Endothelial cell of umbilical vein (primary cell): ENCODE measurements around the gene NEAT1. TPM values are rescaled to one million over a fixed set of nuclear protein-coding genes. Genes with fewer than 3 reads are reported as not detected.
A peak's percentile ranks its signal among the peaks of the same experiment; 100 is the strongest.

Experiments
- BruUV-seq: library from RNA; stranded (reverse); fragments of 400-500 nt; replicated peaks from 2 replicates; lab custom pipeline; 2021; lab: Mats Ljungman, UMichigan
- CTCF ChIA-PET: fragments of 300-600, 350-600 bp; sonication (Branson Sonifier 250); formaldehyde crosslinking; loops from one replicate; lab custom pipeline; 2021; ENCODE audit warnings: antibody characterized with exemption, inconsistent platforms; lab: Charles Lee
- POLR2A ChIA-PET: fragments of 300-600, 350-600 bp; sonication (Branson Sonifier 250); formaldehyde crosslinking; loops from one replicate; lab custom pipeline; 2021; ENCODE audit warnings: antibody characterized with exemption, inconsistent platforms; lab: Charles Lee
- DNase-seq: peaks from one replicate; pipeline ENCODE4 v3.0.0-alpha.2; 2011; ENCODE audit warnings: low read depth, low spot score
- FAIRE-seq: peaks from 2 replicates; lab custom pipeline; 2011; peaks lifted over from hg19 to GRCh38; lab: Jason Lieb, UNC
- H2AFZ ChIP-seq: 2 replicates; pipeline ENCODE4 v1.6.0; 2012; ENCODE audit warnings: low read depth, low read length, control low read depth, inconsistent platforms
- H3K27ac ChIP-seq: 2 replicates; pipeline ENCODE4 v1.5.1; 2011; ENCODE audit warnings: low read depth, mild to moderate bottlenecking, control low read depth, low read length, moderate library complexity; ENCODE audit not compliant: insufficient read depth
- H3K27me3 ChIP-seq, 2 experiments: 2 replicates each; pipeline versions ENCODE4 v1.6.0 to v1.6.1; 2011; ENCODE audit warnings: low read length in 2 of 2, mixed read lengths in 1 of 2; ENCODE audit not compliant: control insufficient read depth in 2 of 2, insufficient read depth in 2 of 2
- H3K36me3 ChIP-seq, 2 experiments: 2 replicates in 1 of 2; 3 replicates in 1 of 2; pipeline ENCODE4 v1.5.1; 2011; ENCODE audit warnings: low read length in 2 of 2, mild to moderate bottlenecking in 1 of 2, moderate library complexity in 1 of 2; ENCODE audit not compliant: control insufficient read depth in 2 of 2, insufficient read depth in 2 of 2; ENCODE audit errors: extremely low read depth in 1 of 2
- H3K4me1 ChIP-seq: 3 replicates; pipeline ENCODE4 v1.5.1; 2011; ENCODE audit warnings: mild to moderate bottlenecking, low read length; ENCODE audit not compliant: control insufficient read depth, insufficient read depth; ENCODE audit errors: extremely low read depth
- H3K4me2 ChIP-seq: 2 replicates; pipeline ENCODE4 v1.6.1; 2011; ENCODE audit warnings: low read length, control low read depth, mixed read lengths; ENCODE audit not compliant: insufficient read depth
- H3K4me3 ChIP-seq, 3 experiments: fragments of 200-600 bp in 1 of 3; sonication (generic), shearing (Covaris generic) in 1 of 3; replicated peaks in 1 of 3; 2 replicates each; pipeline ENCODE4 v1.5.1; 2011 to 2016; ENCODE audit warnings: control low read depth in 3 of 3, low read length in 3 of 3, mild to moderate bottlenecking in 2 of 3, inconsistent platforms in 1 of 3, low read depth in 1 of 3, moderate library complexity in 1 of 3; ENCODE audit not compliant: insufficient read depth in 1 of 3
- H3K79me2 ChIP-seq: 2 replicates; pipeline ENCODE4 v1.6.0; 2012; ENCODE audit warnings: low read length, inconsistent platforms; ENCODE audit not compliant: control insufficient read depth, insufficient read depth
- H3K9ac ChIP-seq: replicated peaks from 2 replicates; pipeline ENCODE3; 2011; ENCODE audit warnings: low read length, control low read depth; ENCODE audit not compliant: insufficient read depth; ENCODE audit errors: extremely low read depth
- H3K9me1 ChIP-seq: replicated peaks from 3 replicates; pipeline ENCODE4 v1.6.0; 2011; ENCODE audit warnings: mild to moderate bottlenecking, low read length; ENCODE audit not compliant: control insufficient read depth, insufficient read depth; ENCODE audit errors: extremely low read depth
- H3K9me3 ChIP-seq: replicated peaks from 2 replicates; pipeline ENCODE4 v1.5.1; 2012; ENCODE audit warnings: low read length, inconsistent platforms; ENCODE audit not compliant: control insufficient read depth, insufficient read depth
- H4K20me1 ChIP-seq: replicated peaks from 2 replicates; pipeline ENCODE3; 2011; ENCODE audit warnings: mild to moderate bottlenecking, low read length; ENCODE audit not compliant: control insufficient read depth, insufficient read depth; ENCODE audit errors: extremely low read depth
- EZH2 ChIP-seq: IDR thresholded peaks from 2 replicates; pipeline ENCODE4 v1.6.1; 2012; ENCODE audit warnings: borderline replicate concordance, low read depth, mild to moderate bottlenecking, moderate library complexity, low read length, inconsistent platforms; ENCODE audit not compliant: severe bottlenecking
- FOS ChIP-seq: IDR thresholded peaks from 2 replicates; pipeline ENCODE4 v1.6.1; 2011; ENCODE audit warnings: mild to moderate bottlenecking, low read length, moderate library complexity, borderline replicate concordance; ENCODE audit not compliant: insufficient read depth
- MYC ChIP-seq: IDR thresholded peaks from one replicate; pipeline ENCODE4 v1.6.1; 2011; ENCODE audit warnings: mild to moderate bottlenecking, low read depth, low read length
- POLR2A ChIP-seq: IDR thresholded peaks from 2 replicates; pipeline ENCODE4 v1.6.1; 2012; ENCODE audit warnings: low read depth, mild to moderate bottlenecking, control low read depth, low read length
- POLR2AphosphoS5 ChIP-seq: IDR thresholded peaks from 2 replicates; pipeline ENCODE4 v1.6.1; 2012; ENCODE audit warnings: low read depth, mild to moderate bottlenecking, control low read depth, low read length, moderate library complexity; ENCODE audit not compliant: insufficient read depth
- dilution Hi-C: fragments of 300-500 bp; cut with MboI; formaldehyde crosslinking; loops from one replicate; pipeline ENCODE4 v1.15.0; 2019; ENCODE audit warnings: low sequenced_read_pairs; ENCODE audit not compliant: extremely low pct_ligation_motif_present
- intact Hi-C: fragments of 100-400 bp; cut with micrococcal nuclease; formaldehyde crosslinking; loops from one replicate; pipeline ENCODE4 v1.10.0; 2022
- polyA plus RNA-seq, 4 experiments: library from polyadenylated mRNA; depleted of rRNA in 3 of 4; stranded (reverse) in 3 of 4; unstranded in 1 of 4; fragments of >200 nt; gene quantifications; 2 replicates each; pipeline versions ENCODE4 v1.2.1 to v1.2.3, GENCODE V29; 2011 to 2012; ENCODE audit warnings: missing spikeins in 1 of 4
- total RNA-seq: library from RNA; stranded (reverse); gene quantifications from 2 replicates; pipeline ENCODE4 v1.2.3, GENCODE V29; 2021
- TF ChIP-seq, protein P1 (sequence below), 2 donors: IDR thresholded peaks; 1 replicate in 1 of 2; 2 replicates in 1 of 2; pipeline ENCODE4 v1.5.1; 2011; ENCODE audit warnings: low read length in 2 of 2, mild to moderate bottlenecking in 2 of 2, moderate library complexity in 2 of 2, control low read depth in 1 of 2, inconsistent platforms in 1 of 2, low read depth in 1 of 2; ENCODE audit not compliant: insufficient read depth in 1 of 2; ENCODE audit errors: extremely low read depth in 1 of 2

The NEAT1 gene
- total and polyA plus RNA-seq, 2 donors (not counting 3 experiments of a cell fraction or from before 2014, with no cell fraction given), result 34.4 to 957 TPM

DNA sequence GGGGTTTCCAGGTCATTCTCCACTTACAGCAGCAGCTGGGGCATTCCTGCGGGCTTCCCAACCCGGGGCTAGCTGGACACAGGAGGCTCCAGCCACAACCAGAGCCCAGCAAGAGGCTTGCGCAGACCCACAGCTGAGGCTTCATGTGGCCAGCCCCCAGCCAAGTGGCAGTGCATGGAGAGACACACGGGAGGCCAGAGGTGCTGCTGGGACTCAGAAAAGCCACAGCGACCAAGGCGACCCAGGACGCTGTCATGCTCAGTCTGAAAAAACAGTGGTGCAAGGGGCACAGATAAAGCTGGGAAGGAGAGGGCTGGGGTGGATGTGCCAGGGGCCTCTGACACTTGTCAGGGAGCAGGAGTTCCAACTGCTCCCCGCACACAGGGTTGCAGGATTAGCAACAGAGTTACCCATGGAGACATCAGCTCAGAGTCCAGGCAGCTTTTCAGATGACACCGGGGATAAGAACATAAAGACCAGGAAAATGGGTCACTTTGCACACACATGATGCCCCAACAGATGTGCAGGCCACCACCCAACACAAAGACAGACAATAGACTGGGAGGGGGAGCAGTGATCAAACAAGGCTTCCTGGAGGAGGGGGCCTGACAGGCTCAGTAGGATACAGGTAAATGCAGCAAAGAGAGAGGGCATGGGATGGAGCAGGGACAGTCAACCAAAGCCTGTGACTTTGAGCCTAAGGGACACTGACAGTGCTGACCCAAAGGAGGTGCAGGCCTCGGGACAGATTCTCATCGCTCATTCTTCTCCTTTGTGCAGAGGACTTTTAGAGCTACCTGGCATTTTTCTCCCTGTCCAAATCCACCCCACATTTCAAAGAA is 6.9 kb upstream of the NEAT1 start:
- Histone ChIP-seq H4K20me1 (no peaks in the 10 kb centered on the region), H3K4me2 (peak overlapping the region; percentile 35), H3K27me3 (no peaks in the 10 kb centered on the region), H3K27ac (no peak overlapping the region), H2AFZ (peak overlapping the region; percentile 22), H3K4me3 (no peak overlapping the region), H3K9me3 (no peaks in the 10 kb centered on the region), H3K79me2 (peaks cover 22% of the 10 kb centered on the region), H3K36me3 (peaks cover 6 to 21% of the 10 kb centered on the region in 2 experiments), H3K9me1 (no peaks in the 10 kb centered on the region), H3K9ac (no peak overlapping the region), H3K4me1 (peaks cover 45% of the 10 kb centered on the region)
- ChIA-PET CTCF (interaction anchor here (0.6 to 4.8 kb wide), 31 partner anchors 9 to 141 kb away, joined by 3 to 105 read pairs (median 5); partner anchors contain the start of gene SLC25A45), POLR2A (interaction anchor here (0.6 to 10.0 kb wide), 4 partner anchors 9 to 91 kb away, joined by 3 to 127 read pairs (median 19); partner anchors contain the start of gene MALAT1)
- FAIRE-seq (no peak), DNase-seq (no peak)
- intact Hi-C loops, result loop anchor here (1.0 to 10.0 kb wide), 3 partner anchors 15 to 95 kb away; no protein-coding TSS in a partner anchor
- TF ChIP-seq MYC (no peak), POLR2AphosphoS5 (peak; percentile 42), FOS (no peak), POLR2A (no peak), EZH2 (no peak)
- TF ChIP-seq, protein P1, sequence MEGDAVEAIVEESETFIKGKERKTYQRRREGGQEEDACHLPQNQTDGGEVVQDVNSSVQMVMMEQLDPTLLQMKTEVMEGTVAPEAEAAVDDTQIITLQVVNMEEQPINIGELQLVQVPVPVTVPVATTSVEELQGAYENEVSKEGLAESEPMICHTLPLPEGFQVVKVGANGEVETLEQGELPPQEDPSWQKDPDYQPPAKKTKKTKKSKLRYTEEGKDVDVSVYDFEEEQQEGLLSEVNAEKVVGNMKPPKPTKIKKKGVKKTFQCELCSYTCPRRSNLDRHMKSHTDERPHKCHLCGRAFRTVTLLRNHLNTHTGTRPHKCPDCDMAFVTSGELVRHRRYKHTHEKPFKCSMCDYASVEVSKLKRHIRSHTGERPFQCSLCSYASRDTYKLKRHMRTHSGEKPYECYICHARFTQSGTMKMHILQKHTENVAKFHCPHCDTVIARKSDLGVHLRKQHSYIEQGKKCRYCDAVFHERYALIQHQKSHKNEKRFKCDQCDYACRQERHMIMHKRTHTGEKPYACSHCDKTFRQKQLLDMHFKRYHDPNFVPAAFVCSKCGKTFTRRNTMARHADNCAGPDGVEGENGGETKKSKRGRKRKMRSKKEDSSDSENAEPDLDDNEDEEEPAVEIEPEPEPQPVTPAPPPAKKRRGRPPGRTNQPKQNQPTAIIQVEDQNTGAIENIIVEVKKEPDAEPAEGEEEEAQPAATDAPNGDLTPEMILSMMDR (IDR thresholded peaks at IDR 0.05; ENCODE audit: extremely low read depth in 1 of 2, insufficient read depth in 1 of 2, low read depth in 1 of 2, low read length in 2 of 2), result no peak
- BruUV-seq, result no TSS peak
- dilution Hi-C loops, result no loop called here
